Neuronal stem cell (in vitro differentiated cells): ENCODE data around the gene C19orf73.
"Not testable (repeated sequence)": the region's sequence is repeated elsewhere in the genome, so short reads cannot be mapped to it uniquely, and the experiment has no call there.

Experiments used
- DNase-seq: peaks from one replicate; pipeline ENCODE4 v3.0.0-alpha.2; 2013; ENCODE audit warnings: low spot score
- H2AFZ ChIP-seq: one replicate; pipeline ENCODE4 v1.6.1; 2013; ENCODE audit warnings: mild to moderate bottlenecking, low read length, inconsistent platforms
- H2AK5ac ChIP-seq: 2 replicates; pipeline ENCODE4 v1.6.1; 2013; ENCODE audit warnings: low read depth, mild to moderate bottlenecking, inconsistent platforms, low read length, moderate library complexity, mixed read lengths
- H2BK120ac ChIP-seq: 2 replicates; pipeline ENCODE4 v1.6.1; 2013; ENCODE audit warnings: low read depth, mild to moderate bottlenecking, inconsistent platforms, low read length, moderate library complexity, mixed read lengths
- H2BK12ac ChIP-seq: one replicate; pipeline ENCODE4 v1.6.1; 2013; ENCODE audit warnings: low read length, inconsistent platforms
- H2BK15ac ChIP-seq: 2 replicates; pipeline ENCODE4 v1.6.1; 2013; ENCODE audit warnings: mild to moderate bottlenecking, low read length, inconsistent platforms, mixed read lengths
- H2BK5ac ChIP-seq: one replicate; pipeline ENCODE4 v1.6.1; 2013; ENCODE audit warnings: inconsistent platforms, mild to moderate bottlenecking, low read length, moderate library complexity
- H3K14ac ChIP-seq: one replicate; pipeline ENCODE4 v1.6.1; 2013; ENCODE audit warnings: low read length, inconsistent platforms
- H3K18ac ChIP-seq: 2 replicates; pipeline ENCODE4 v1.6.1; 2013; ENCODE audit warnings: low read length, inconsistent platforms
- H3K23ac ChIP-seq: 2 replicates; pipeline ENCODE4 v1.6.1; 2013; ENCODE audit warnings: low read depth, mild to moderate bottlenecking, mixed read lengths, low read length, inconsistent platforms; ENCODE audit not compliant: poor library complexity
- H3K27ac ChIP-seq: replicated peaks from 3 replicates; pipeline ENCODE4 v1.5.1; 2013; ENCODE audit warnings: low read length, inconsistent platforms
- H3K27me3 ChIP-seq, 3 experiments: 2 replicates each; pipeline ENCODE4 v1.6.1; 2013; ENCODE audit warnings: low read length in 3 of 3, mild to moderate bottlenecking in 2 of 3, inconsistent platforms in 1 of 3, low read depth in 1 of 3, mixed read lengths in 1 of 3, moderate library complexity in 1 of 3; ENCODE audit not compliant: control insufficient read depth in 3 of 3, insufficient read depth in 3 of 3
- H3K36me3 ChIP-seq, 2 donors: replicated peaks in 1 of 2; 2 replicates each; pipeline ENCODE4 v1.6.1; 2013; ENCODE audit warnings: low read length in 2 of 2; ENCODE audit not compliant: control insufficient read depth in 2 of 2, insufficient read depth in 2 of 2
- H3K4ac ChIP-seq: 2 replicates; pipeline ENCODE4 v1.6.1; 2013; ENCODE audit warnings: inconsistent platforms, mild to moderate bottlenecking, low read length, moderate library complexity
- H3K4me1 ChIP-seq, 2 donors: 1 replicate in 1 of 2; 2 replicates in 1 of 2; pipeline ENCODE4 v1.6.1; 2013; ENCODE audit warnings: low read length in 2 of 2, low read depth in 1 of 2; ENCODE audit not compliant: control insufficient read depth in 2 of 2, insufficient read depth in 1 of 2
- H3K4me2 ChIP-seq: one replicate; pipeline ENCODE4 v1.6.1; 2013; ENCODE audit warnings: mild to moderate bottlenecking, low read length, inconsistent platforms; ENCODE audit not compliant: insufficient read depth, poor library complexity, severe bottlenecking
- H3K4me3 ChIP-seq, 2 donors: 2 replicates each; pipeline ENCODE4 v1.5.1; 2013; ENCODE audit warnings: low read length in 2 of 2, mild to moderate bottlenecking in 2 of 2, inconsistent platforms in 1 of 2, moderate library complexity in 1 of 2
- H3K79me1 ChIP-seq: one replicate; pipeline ENCODE4 v1.6.1; 2013; ENCODE audit warnings: low read depth, mild to moderate bottlenecking, inconsistent platforms, low read length, moderate library complexity
- H3K9ac ChIP-seq: one replicate; pipeline ENCODE4 v1.6.1; 2013; ENCODE audit warnings: mild to moderate bottlenecking, low read depth, low read length, inconsistent platforms; ENCODE audit not compliant: poor library complexity
- H3K9me3 ChIP-seq, 2 donors: replicated peaks in 1 of 2; 2 replicates each; pipeline versions ENCODE3 to v1.6.1; 2013; ENCODE audit warnings: low read length in 2 of 2, mild to moderate bottlenecking in 2 of 2, inconsistent platforms in 1 of 2, low read depth in 1 of 2, mixed read lengths in 1 of 2, moderate library complexity in 1 of 2; ENCODE audit not compliant: control insufficient read depth in 2 of 2, insufficient read depth in 1 of 2
- H4K8ac ChIP-seq: one replicate; pipeline ENCODE4 v1.6.1; 2013; ENCODE audit warnings: low read depth, mild to moderate bottlenecking, inconsistent platforms, low read length, moderate library complexity
- H4K91ac ChIP-seq: one replicate; pipeline ENCODE4 v1.6.1; 2013; ENCODE audit warnings: low read length, low read depth, mild to moderate bottlenecking, inconsistent platforms; ENCODE audit not compliant: poor library complexity
- WGBS, 2 donors: extraction: QIAGEN DNeasy Blood & Tissue Kit; methylation state at CpG; one replicate each; pipeline ENCODE4 v1.1.7; 2013; ENCODE audit warnings: missing lambda C conversion rate in 2 of 2, mixed read lengths in 1 of 2; ENCODE audit not compliant: insufficient read length in 2 of 2, insufficient replicate concordance in 1 of 2; ENCODE audit errors: extremely low coverage in 2 of 2; 5-methylcytosine and 5-hydroxymethylcytosine counted together

Gene C19orf73

DNA sequence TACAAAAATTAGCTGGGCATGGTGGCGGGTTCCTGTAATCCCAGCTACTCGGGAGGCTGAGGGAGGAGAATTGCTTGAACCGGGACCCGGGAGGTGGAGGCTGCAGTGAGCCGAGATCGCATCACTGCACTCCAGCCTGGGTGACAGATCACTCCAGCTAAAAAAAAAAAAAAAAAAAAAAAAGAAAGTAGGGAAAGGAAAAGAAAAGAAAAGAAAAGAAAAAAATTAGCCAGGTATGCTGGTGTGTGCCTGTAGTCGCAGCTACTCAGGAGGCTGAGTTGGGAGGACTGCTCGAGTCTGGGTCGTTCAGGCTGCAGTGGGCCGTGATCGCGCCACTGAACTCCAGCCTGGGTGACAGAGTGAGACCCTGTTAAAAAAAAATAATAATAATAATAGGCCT lies 8.3 kb upstream of the C19orf73 start:
- H3K79me1 ChIP-seq, H3K4me2 ChIP-seq, H4K91ac ChIP-seq, H4K8ac ChIP-seq, H3K9me3 ChIP-seq, DNase-seq, H3K18ac ChIP-seq, H2BK5ac ChIP-seq, H2AK5ac ChIP-seq, H3K14ac ChIP-seq, H3K9ac ChIP-seq, H3K27ac ChIP-seq, H3K4ac ChIP-seq, H2BK12ac ChIP-seq, H3K36me3 ChIP-seq, H3K4me3 ChIP-seq: not testable (repeated sequence)
- Histone ChIP-seq H3K4me1 (peaks cover 7 to 11% of the 10 kb centered on the region in 2 donors), H2BK120ac (peak overlapping the region; percentile 54), H3K27me3 (peaks cover 0 to 16% (median 9%) of the 10 kb centered on the region in 3 experiments), H2BK15ac (peak overlapping the region; percentile 99), H2AFZ (peak overlapping the region; percentile 99), H3K23ac (peak overlapping the region; percentile 99)
- no CpG with 5 or more reads among the region's 12 CpGs for WGBS, 2 donors

DNA sequence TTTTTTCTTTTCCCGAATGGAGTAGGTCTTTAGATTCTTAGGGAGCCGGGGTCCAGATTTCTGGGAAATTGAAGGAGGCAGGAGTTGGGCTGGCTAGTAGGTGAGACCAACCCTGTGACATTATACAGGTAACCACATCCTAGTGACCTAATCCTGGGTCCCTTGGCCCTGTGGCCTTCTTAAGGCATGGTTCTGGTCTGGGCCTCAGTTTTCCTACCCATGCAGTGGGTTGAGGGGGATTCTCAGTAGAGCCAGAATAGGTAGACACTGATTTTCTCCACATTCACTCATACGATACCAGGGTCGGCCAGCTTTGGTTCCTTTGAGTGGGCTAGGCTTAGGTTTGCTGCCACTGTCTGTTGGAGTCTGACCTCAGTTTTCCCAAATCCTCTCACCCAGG lies 7.6 kb upstream of the C19orf73 start:
- H2BK15ac ChIP-seq: no peak overlapping the region
- DNase-seq: no peak
- H3K79me1 ChIP-seq: no peaks in the 10 kb centered on the region
- WGBS, 2 donors: no CpG with 5 or more reads among the region's 4 CpGs
- H2BK12ac ChIP-seq: no peak overlapping the region
- H2BK5ac ChIP-seq: no peak overlapping the region
- no peak overlapping the region for H3K4me3 ChIP-seq
- no peak overlapping the region for H2BK120ac ChIP-seq
- H3K14ac ChIP-seq: no peak overlapping the region
- H3K23ac ChIP-seq: no peak overlapping the region
- peak overlapping the region; percentile 38 for H4K91ac ChIP-seq
- no peak overlapping the region for H3K4ac ChIP-seq
- H3K27me3 ChIP-seq: peaks cover 0 to 16% (median 11%) of the 10 kb centered on the region in 3 experiments
- H3K36me3 ChIP-seq: peaks cover 0 to 3% of the 10 kb centered on the region in 2 donors
- H2AK5ac ChIP-seq: no peak overlapping the region
- no peaks in the 10 kb centered on the region for H3K9me3 ChIP-seq
- H4K8ac ChIP-seq: no peak overlapping the region
- H2AFZ ChIP-seq: no peak overlapping the region
- H3K18ac ChIP-seq: no peak overlapping the region
- H3K4me1 ChIP-seq: peaks cover 7 to 11% of the 10 kb centered on the region in 2 donors
- no peak overlapping the region for H3K27ac ChIP-seq
- H3K4me2 ChIP-seq: no peak overlapping the region
- no peak overlapping the region for H3K9ac ChIP-seq

DNA sequence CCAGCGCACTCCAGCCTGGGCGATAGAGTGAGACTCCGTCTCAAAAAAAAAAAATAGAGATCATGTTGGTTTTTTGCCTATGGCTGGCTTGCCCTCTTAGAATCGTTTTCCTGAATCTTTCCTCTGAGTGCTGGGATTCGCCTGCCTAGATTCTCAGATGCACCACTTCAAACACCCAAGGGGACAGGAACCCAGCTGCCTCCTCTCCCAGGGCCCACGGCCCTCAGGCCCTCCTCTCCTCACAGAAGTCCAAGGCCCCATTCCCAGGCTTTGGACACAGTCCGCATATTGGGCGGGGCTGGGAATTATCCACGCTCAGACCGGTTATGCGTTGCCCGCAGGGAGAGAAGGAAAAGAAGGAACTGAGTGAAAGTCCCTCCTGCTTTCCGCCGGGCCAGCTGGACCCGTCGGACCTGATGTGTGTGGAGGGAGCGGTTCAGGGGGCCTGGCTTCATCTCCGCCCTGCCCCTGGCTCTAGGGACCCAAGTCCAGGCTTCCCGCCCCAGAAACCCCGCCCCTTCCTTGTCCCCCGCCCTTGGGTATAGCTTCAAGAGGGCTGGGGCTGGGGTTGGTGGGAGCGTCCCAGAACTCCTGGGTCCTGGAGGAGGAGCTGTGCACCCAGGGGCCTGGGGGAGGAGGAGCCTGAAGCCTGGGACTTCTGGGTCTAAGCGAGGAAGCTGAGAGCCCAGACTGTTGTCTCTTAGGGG lies 6.2 kb upstream of the C19orf73 start:
- Histone ChIP-seq H3K9me3 (no peaks in the 10 kb centered on the region), H3K79me1 (no peaks in the 10 kb centered on the region), H3K9ac (no peak overlapping the region), H2BK120ac (no peak overlapping the region), H3K23ac (no peak overlapping the region), H3K14ac (no peak overlapping the region), H3K27me3 (peaks cover 5 to 27% (median 21%) of the 10 kb centered on the region in 3 experiments), H3K4me1 (peaks cover 7 to 11% of the 10 kb centered on the region in 2 donors), H2AK5ac (no peak overlapping the region), H3K4me3 (no peak overlapping the region), H3K36me3 (no peaks in the 10 kb centered on the region), H3K18ac (peak overlapping the region; percentile 48), H4K91ac (no peak overlapping the region), H3K4me2 (no peak overlapping the region), H3K4ac (no peak overlapping the region), H2BK15ac (no peak overlapping the region), H2BK12ac (no peak overlapping the region), H4K8ac (no peak overlapping the region), H2BK5ac (no peak overlapping the region), H3K27ac (no peak overlapping the region), H2AFZ (peak overlapping the region; percentile 56)
- no CpG with 5 or more reads among the region's 23 CpGs for WGBS, 2 donors
- DNase-seq: no peak

DNA sequence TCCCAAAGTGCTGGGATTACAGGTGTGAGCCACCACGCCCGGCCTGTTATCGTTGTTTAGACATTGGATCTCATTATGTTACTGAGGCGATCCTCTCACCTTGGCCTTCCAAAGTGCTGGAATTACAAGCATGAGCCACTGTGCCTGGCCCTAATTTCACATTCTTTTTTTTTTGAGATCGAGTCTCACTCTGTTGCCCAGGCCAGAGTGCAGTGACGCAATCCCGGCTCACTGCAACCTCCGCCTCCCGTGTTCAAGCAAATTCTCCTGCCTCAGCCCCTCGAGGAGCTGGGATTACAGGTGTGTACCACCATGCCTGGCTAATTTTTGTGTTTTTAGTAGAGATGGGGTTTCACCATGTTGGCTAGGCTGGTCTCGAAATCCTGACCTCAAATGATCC lies 4.3 kb upstream of the C19orf73 start:
- H3K23ac ChIP-seq, H2AFZ ChIP-seq, H2BK15ac ChIP-seq, H2AK5ac ChIP-seq, DNase-seq, H2BK120ac ChIP-seq, H3K4me3 ChIP-seq, H3K9me3 ChIP-seq, H3K27ac ChIP-seq, H3K14ac ChIP-seq, H3K36me3 ChIP-seq, H3K18ac ChIP-seq, H4K8ac ChIP-seq, H3K4ac ChIP-seq, H3K9ac ChIP-seq, H4K91ac ChIP-seq, H3K79me1 ChIP-seq, H3K4me1 ChIP-seq, H2BK5ac ChIP-seq, H3K4me2 ChIP-seq, H2BK12ac ChIP-seq: not testable (repeated sequence)
- H3K27me3 ChIP-seq: peaks cover 10 to 33% (median 29%) of the 10 kb centered on the region in 3 experiments
- no CpG with 5 or more reads among the region's 11 CpGs for WGBS, 2 donors
